HS-5 (cell line): Measurements from ENCODE around the gene JMJD6.
"Not testable (repeated sequence)": the region's sequence is repeated elsewhere in the genome, so short reads cannot be mapped to it uniquely, and the experiment has no call there.

Experiments used
- DNase-seq: peaks from one replicate; pipeline ENCODE4 v3.0.0-alpha.2; 2012; ENCODE audit warnings: low read depth

JMJD6 gene

DNA sequence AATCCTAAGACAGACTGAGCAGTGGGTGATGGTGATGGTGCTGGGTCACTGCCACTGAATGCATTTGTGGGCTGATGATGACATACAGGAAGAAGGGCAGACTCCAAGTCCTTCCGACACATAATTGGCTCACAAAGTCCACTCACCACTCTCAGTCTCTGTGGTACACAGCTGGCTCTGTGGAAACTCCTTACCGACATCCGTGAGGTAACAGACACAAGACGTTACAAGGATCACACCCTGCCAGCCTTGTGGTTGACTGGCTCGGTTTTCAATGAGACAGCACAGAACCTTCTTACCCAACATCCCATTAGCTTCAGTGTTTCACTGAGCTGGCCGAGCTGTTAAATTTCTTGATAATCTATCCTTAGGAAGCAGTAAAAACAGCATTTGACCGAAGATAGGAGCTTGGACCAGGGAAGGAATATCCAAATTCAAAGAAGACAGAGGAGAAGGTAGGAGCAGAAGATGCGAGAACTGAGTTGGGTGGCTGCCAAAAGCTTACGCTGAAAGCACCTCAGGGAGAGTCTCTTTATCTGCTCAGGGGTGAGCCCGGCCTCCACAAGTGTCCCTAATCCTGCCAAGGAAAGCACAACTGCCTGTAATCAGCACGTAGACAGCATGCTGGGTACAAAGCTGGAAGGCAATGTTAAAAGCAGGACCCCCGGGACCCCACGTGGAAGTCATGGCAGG lies 10.1 kb downstream of the JMJD6 start:
- peak; percentile 98 for DNase-seq

DNA sequence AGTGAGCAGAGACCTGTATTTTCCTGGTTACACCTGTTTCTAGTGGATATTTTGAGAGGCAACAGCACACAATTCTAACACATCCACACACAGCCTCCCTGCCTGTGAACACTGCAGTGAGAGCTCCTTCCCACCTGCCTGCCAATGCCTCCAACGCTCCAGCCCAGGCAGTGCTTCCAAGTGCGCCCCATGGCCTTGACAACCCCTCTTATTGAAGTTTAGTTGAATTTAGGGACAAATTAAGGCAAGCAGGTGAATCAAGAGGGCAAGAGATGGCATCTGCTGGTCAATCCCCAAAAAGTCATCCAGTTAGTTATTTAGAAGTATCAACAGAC lies 10.9 kb downstream of the JMJD6 start:
- no peak for DNase-seq

GRCh38 chr17:76714822-76715495 lies 11.4 kb downstream of the JMJD6 start:
- DNase-seq, result no peak

GRCh38 chr17:76714336-76714735 lies 12.1 kb downstream of the JMJD6 start:
- no peak for DNase-seq

GRCh38 chr17:76713765-76714164 lies 12.6 kb downstream of the JMJD6 start:
- DNase-seq, result no peak

- DNase-seq, result not testable (repeated sequence)
These were observed 14.1 kb downstream of the JMJD6 start for GRCh38 chr17:76712321-76712720.

GRCh38 chr17:76710863-76711611 lies 15.4 kb downstream of the JMJD6 start, which contains the start of gene MXRA7:
Gene MXRA7, minus strand, starts transcription at chr17:76710965. Its CDS starts 19 bp downstream, at chr17:76710946.
- DNase-seq, result no peak

GRCh38 chr17:76709951-76710862 lies 16.2 kb downstream of the JMJD6 start:
- DNase-seq, result not testable (repeated sequence)

DNA sequence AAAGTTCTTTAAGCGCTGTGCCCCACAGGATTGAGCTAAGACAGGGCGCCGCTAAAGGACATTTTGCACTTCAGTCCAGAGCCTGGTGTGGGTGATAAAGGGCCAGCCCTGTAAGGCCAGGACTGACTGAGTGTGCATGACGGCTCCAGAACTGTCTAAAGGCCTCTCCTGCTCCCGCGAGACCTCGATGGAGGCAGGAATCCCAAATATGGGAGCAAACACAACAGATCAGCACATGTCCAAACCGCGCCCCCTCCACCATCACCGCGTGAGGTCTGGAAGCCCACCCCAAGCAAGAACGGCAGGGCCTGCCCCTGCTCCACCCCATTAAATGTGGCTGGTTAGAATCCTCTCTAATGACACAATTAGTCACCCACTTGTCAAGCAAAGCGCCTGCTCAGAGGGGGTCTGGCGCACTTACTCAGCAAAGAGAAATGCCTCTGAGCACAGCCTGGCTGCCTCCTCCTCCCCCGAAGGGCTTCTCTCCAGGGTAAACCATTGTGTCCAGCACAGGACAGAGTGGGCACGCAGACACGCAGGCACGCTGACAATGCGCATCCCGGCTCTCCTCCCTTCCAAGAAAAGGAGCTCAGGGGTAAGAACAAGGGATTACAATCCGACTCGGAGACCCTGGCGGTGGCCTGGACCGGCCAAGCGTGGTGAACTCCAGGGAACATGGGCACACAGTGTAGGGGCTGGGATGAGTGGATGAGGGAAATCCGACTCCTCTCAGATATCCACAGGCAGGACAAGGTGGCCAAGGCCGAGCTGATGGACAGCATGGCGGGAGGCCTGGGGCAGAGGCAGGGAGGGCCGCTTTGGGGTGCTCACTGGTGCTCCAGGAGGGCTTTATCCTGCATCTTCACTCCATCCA lies 17.1 kb downstream of the JMJD6 start:
- peak; percentile 85 for DNase-seq

GRCh38 chr17:76707985-76708807 lies 18.2 kb downstream of the JMJD6 start:
- DNase-seq, result no peak

- no peak for DNase-seq
These were observed 19.6 kb downstream of the JMJD6 start for GRCh38 chr17:76706817-76707216.

GRCh38 chr17:76704805-76705204 lies 21.6 kb downstream of the JMJD6 start:
- DNase-seq, result no peak

DNA sequence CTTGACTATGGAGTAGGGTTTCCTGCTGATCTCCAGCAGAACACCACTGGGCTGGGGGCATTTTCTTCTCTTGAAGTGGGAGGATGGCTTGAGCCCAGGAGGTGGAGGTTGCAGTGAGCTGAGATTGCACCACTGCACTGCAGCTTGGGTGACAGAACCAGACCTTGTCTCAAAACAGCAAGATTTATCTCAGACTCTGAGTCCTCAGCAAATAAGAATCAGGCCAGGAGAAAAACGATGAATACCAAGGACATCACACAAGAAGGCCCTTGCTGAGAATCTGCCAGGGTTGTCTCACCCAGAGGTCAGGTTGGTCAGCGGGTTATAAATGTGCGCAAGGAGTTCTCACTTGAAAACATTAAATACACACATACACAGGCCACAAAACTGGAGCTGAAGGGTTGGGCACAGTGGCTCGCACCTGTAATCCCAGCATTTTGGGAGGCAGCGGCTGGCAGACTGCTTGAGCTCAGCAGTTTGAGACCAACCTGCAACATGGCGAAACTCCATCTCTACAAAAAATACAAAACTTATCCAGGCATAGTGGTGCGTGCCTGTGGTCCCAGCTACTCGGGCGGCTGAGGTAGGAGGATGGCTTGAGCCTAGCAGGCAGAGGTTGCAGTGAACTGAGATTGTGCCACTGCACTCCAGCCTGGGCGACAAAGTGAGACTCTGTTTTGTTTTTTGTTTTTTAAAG lies 23.3 kb downstream of the JMJD6 start:
- DNase-seq, result no peak

DNA sequence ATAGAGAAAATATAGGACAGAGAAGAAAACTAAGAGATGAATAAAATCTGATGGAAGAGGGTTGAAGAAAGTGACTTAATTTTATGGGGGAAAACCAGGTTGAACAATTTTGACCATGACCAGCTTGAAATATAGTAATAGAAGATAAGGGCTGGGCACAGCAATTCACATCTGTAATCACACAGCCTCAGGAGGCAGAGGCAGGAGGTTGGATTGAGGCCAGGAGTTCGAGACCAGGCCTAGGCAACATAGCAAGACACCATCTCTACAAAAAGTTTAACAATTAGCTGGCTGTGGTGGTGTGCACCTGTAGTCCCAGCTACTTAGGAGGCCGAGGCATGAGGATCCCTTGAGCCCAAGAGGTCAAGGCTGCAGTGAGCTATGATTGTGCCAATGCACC lies 24.3 kb downstream of the JMJD6 start:
- no peak for DNase-seq

DNA sequence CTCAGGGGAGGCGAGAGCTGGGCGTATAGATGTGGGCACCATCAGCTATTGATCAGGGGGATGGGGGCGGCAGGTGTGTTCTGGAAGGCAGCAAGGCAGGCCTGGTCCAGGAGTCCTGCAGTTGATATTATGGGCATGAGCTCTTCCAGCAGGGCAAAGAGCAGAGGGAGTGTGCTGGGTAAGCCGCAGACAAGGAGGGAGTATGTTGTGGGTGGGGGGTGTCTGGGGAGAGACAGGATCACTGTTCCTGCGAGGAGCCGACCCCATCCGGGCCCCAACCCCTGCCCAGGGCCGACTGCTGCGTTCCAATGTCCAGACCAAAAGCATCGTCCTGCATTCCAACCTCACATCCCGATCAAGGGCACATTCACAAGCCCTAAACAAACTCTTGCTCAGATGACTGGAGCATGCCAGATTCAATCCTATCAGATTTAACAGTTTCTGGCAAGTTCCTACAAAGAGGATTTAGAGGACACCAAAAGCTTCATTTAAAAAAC lies 24.9 kb downstream of the JMJD6 start:
- DNase-seq, result no peak

DNA sequence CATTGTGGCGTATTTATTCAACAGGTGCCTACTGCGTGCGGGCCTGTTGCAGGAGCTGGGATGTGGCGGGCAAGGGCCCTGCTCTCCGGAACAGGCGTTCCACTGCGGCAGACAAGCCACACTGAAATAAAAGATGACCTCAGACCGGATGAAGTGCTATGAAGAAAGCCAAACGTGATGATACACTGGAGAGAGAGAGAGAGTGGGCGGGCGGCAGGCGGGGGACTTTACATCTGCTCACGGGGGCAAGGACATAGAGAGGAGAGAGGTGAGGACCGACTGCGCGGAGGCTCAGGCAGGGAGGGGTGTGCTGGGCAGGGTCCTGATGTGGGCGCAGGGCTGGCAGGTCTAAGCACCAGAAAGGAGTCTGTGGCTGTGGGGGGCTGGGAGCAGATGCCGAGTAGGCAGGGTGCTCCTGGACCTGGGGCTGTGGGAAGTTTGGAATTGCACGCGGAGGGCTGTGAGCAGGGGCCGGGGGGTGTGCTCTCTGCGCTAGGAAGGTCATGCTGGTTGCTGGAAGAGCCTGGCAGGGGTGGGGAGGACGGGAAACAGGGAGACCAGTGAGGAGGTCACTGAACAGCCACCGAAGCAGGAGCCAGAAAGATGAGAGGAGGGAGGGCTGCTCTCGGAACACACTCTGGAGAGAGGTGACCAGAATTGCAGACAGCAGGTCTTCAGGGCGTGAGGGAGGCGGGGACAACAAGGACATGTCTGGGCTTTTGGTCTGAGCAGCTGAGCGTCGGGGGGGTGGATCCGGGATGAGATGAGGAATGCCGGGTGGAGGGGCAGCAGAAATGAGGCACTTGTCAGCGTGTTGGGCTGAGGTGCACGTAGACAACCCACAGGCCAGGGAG lies 25.6 kb downstream of the JMJD6 start:
- DNase-seq, result no peak

GRCh38 chr17:76700270-76700616 lies 26.2 kb downstream of the JMJD6 start:
- DNase-seq, result no peak

DNA sequence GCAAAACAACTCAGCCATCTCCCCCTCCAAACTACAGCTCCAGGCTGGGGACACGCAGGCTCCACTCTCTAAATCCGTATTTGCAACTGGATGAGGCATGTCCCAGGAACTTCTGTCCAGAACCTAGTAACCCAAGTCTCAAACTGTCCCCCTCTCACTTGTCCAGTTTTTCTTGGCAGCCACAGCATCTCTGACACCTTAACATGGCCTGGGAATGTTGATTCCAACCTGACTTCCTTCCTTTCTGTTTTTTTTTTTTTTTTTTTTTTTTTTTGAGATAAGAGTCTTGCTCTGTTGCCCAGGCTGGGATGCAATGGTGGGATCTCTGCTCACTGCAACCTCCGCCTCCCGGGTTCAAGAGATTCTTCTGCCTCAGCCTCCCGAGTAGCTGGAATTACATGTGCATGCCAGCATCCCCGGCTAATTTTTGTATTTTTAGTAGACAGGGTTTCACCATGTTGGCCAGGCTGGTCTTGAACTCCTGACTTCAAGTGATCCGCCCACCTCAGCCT lies 27.9 kb downstream of the JMJD6 start:
- not testable (repeated sequence) for DNase-seq
